GM12878 (cell line): ENCODE data around the gene TRIM68. TPM values are rescaled to one million over a fixed set of nuclear protein-coding genes. Genes with fewer than 3 reads are reported as not detected.

Experiments
- ATAC-seq: fragments of 200-7000 bp; cut with Tn5 transposase; 3 replicates; pipeline ENCODE4 v1.9.1; 2020; ENCODE audit warnings: mild to moderate bottlenecking, moderate library complexity
- BruUV-seq: library from RNA; stranded (reverse); fragments of 400-500 nt; replicated peaks from 2 replicates; lab custom pipeline; 2021; lab: Mats Ljungman, UMichigan
- CTCF ChIA-PET: fragments of 300-600 bp; sonication (Branson Sonifier 250); formaldehyde crosslinking; extraction: SDS; loops from one replicate; lab custom pipeline; 2021; ENCODE audit warnings: inconsistent platforms; lab: Yijun Ruan, JAX
- POLR2A ChIA-PET: fragments of 350-600 bp; formaldehyde crosslinking; extraction: SDS; loops from one replicate; lab custom pipeline; 2021; ENCODE audit warnings: inconsistent platforms; lab: Charles Lee
- RAD21 ChIA-PET: fragments of 300-600 bp; sonication (Branson Sonifier 250); formaldehyde crosslinking; loops from one replicate; lab custom pipeline; 2023; ENCODE audit warnings: antibody characterized with exemption; ENCODE audit not compliant: unreplicated experiment; lab: Charles Lee
- SMC1A ChIA-PET: fragments of 300-600 bp; sonication (Branson Sonifier 250); formaldehyde crosslinking; loops from one replicate; lab custom pipeline; 2023; ENCODE audit not compliant: unreplicated experiment, uncharacterized antibody; lab: Charles Lee
- DNase-seq: peaks from one replicate; pipeline ENCODE4 v3.0.0-alpha.2; 2011; ENCODE audit warnings: low read depth, low spot score
- FAIRE-seq: peaks from 3 replicates; lab custom pipeline; 2011; peaks lifted over from hg19 to GRCh38; lab: Jason Lieb, UNC
- H2AFZ ChIP-seq: 2 replicates; pipeline ENCODE4 v1.6.0; 2011; ENCODE audit warnings: low read depth, low read length, control low read depth; ENCODE audit not compliant: control insufficient read depth
- H3K27ac ChIP-seq: 2 replicates; pipeline ENCODE4 v1.5.1; 2011; ENCODE audit warnings: control low read depth; ENCODE audit not compliant: control insufficient read depth, insufficient read depth
- H3K27me3 ChIP-seq, 2 experiments: replicated peaks in 1 of 2; 2 replicates each; pipeline versions ENCODE4 v1.6.0 to v1.6.1; 2011; ENCODE audit warnings: low read length in 1 of 2; ENCODE audit not compliant: control insufficient read depth in 2 of 2, insufficient read depth in 2 of 2
- H3K36me3 ChIP-seq, 2 experiments: 2 replicates each; pipeline ENCODE4 v1.5.1; 2011; ENCODE audit warnings: low read length in 1 of 2; ENCODE audit not compliant: control insufficient read depth in 2 of 2, insufficient read depth in 2 of 2
- H3K4me1 ChIP-seq: 2 replicates; pipeline ENCODE4 v1.6.1; 2011; ENCODE audit warnings: mild to moderate bottlenecking, low read length, moderate library complexity, mixed read lengths; ENCODE audit not compliant: control insufficient read depth, insufficient read depth
- H3K4me2 ChIP-seq: 2 replicates; pipeline ENCODE4 v1.6.0; 2011; ENCODE audit warnings: control low read depth; ENCODE audit not compliant: control insufficient read depth, insufficient read depth
- H3K4me3 ChIP-seq: fragments of 200-600 bp; sonication (generic); 2 replicates; pipeline ENCODE4 v1.5.1; 2016
- H3K79me2 ChIP-seq: 2 replicates; pipeline ENCODE4 v1.6.0; 2011; ENCODE audit warnings: low read length; ENCODE audit not compliant: control insufficient read depth, insufficient read depth
- H3K9ac ChIP-seq: 2 replicates; pipeline ENCODE4 v1.8.0; 2011; ENCODE audit warnings: low read length, control low read depth, mixed read lengths; ENCODE audit not compliant: control insufficient read depth, insufficient read depth
- H3K9me3 ChIP-seq: replicated peaks from 3 replicates; pipeline ENCODE4 v1.5.1; 2011; ENCODE audit warnings: mild to moderate bottlenecking, low read length; ENCODE audit not compliant: control insufficient read depth, insufficient read depth
- H4K20me1 ChIP-seq: 2 replicates; pipeline ENCODE4 v1.6.0; 2011; ENCODE audit not compliant: control insufficient read depth, insufficient read depth
- MXI1 ChIP-seq: fragments of 150-350 bp; IDR thresholded peaks from 2 replicates; pipeline ENCODE4 v1.6.1; 2011; ENCODE audit warnings: low read depth, mild to moderate bottlenecking, inconsistent platforms, low read length, improper control_type of control experiment
- RBBP5 ChIP-seq: fragments of 200-600 bp; sonication (generic); conservative IDR thresholded peaks from 2 replicates; pipeline ENCODE4 v1.6.1; 2016
- SIN3A ChIP-seq: IDR thresholded peaks from 2 replicates; pipeline ENCODE4 v1.6.1; 2012; ENCODE audit warnings: low read depth, low read length, improper control_type of control experiment
- SUZ12 ChIP-seq: fragments of 200-600 bp; sonication (generic); IDR thresholded peaks from one replicate; pipeline ENCODE4 v1.6.1; 2018; ENCODE audit warnings: antibody characterized with exemption, mild to moderate bottlenecking; ENCODE audit not compliant: unreplicated experiment
- ZBED1 ChIP-seq: IDR thresholded peaks from 2 replicates; pipeline ENCODE4 v1.6.1; 2016; ENCODE audit warnings: borderline replicate concordance
- ZBTB11 ChIP-seq: fragments of 450-650 bp; formaldehyde crosslinking; IDR thresholded peaks from 2 replicates; pipeline ENCODE4 v1.5.0; 2022; ENCODE audit warnings: mild to moderate bottlenecking, missing genetic modification characterization
- WGBS: methylation state at CpG from one replicate; pipeline ENCODE4 v1.1.6; 2016; ENCODE audit warnings: low lambda C conversion rate; ENCODE audit not compliant: insufficient replicate concordance, insufficient coverage; ENCODE audit errors: missing lambda C conversion rate; 5-methylcytosine and 5-hydroxymethylcytosine counted together
- in situ Hi-C: fragments of 300-500 bp; cut with MboI; formaldehyde crosslinking; loops from 9 replicates; pipeline ENCODE4 v1.14.3; 2018; ENCODE audit warnings: mixed read lengths
- intact Hi-C: fragments of 100-400 bp; cut with micrococcal nuclease; formaldehyde crosslinking; loops from one replicate; pipeline ENCODE4 v1.14.2; 2022; ENCODE audit not compliant: unreplicated experiment
- polyA plus RNA-seq, 11 experiments: library from polyadenylated mRNA; depleted of rRNA in 4 of 11; unstranded in 6 of 11; stranded (reverse) in 5 of 11; fragments of >200 nt; fragmentation: Nextera tagmentation in 4 of 11; fragmentation: Illumina TruSeq in 1 of 11; extraction: Ambion mirVana in 4 of 11; extraction: Trizol in 1 of 11; gene quantifications; 1 replicate in 1 of 11; 2 replicates in 10 of 11; pipeline versions ENCODE4 v1.2.1 to v1.2.3, GENCODE V29; 2011 to 2016; ENCODE audit warnings: inconsistent platforms in 2 of 11, missing spikeins in 2 of 11, low read depth in 1 of 11
- total RNA-seq, 4 experiments: library from RNA; depleted of rRNA in 3 of 4; stranded (reverse); fragments of >200 nt in 3 of 4; fragmentation: Illumina TruSeq in 1 of 4; extraction: Trizol in 1 of 4; gene quantifications; 2 replicates each; pipeline versions ENCODE4 v1.2.1 to v1.2.3, GENCODE V29; 2013 to 2021

TRIM68 gene
- total and polyA plus RNA-seq, 10 of the 15 experiments (the other 5 are each of a cell fraction or from before 2014, with no cell fraction given), result 3.3 to 13.7 (median 8.3) TPM

- in situ Hi-C loops, result no loop called here
- WGBS, result 44% methylated on average over 1 of the region's 1 CpG
- no peak for FAIRE-seq
These were observed 27.9 kb downstream of the TRIM68 start for GRCh38 chr11:4580124-4580523.

DNA sequence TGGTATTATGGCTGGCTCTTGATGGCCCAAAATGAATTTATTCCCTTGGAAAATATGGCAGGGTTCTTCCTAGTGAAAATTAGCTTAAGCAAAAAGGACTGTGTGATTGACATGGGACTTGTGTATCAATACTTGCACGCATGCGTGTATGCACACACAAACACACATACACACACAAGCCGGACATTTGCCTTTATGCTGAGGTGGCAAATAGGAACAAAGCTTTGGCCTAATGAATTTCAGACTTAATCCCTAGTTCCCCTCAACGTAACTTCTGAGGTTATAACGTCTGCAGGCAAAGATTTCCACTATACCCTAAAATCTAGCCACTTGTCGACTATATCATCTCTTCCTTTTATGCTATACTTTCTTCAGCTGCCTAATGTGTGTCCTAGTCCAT lies 29.4 kb downstream of the TRIM68 start:
- no peak overlapping the region for H3K4me2 ChIP-seq
- ChIA-PET RAD21 (no interaction called here), POLR2A (no interaction called here), CTCF (interaction anchor here (0.6 kb wide), 1 partner anchor 71 kb away, joined by 3 read pairs; no protein-coding TSS in a partner anchor), SMC1A (interaction anchor here (1.1 kb wide), 1 partner anchor 17 kb away, joined by 3 read pairs; no protein-coding TSS in a partner anchor)
- H3K9me3 ChIP-seq, result no peaks in the 10 kb centered on the region
- intact Hi-C loops, result no loop called here
- H3K79me2 ChIP-seq, result no peaks in the 10 kb centered on the region
- DNase-seq (no peak), FAIRE-seq (no peak), ATAC-seq (no peak)
- H3K4me1 ChIP-seq, result no peaks in the 10 kb centered on the region
- H3K27ac ChIP-seq, result no peak overlapping the region
- TF ChIP-seq SUZ12, result no peak
- TF ChIP-seq ZBTB11 (CRISPR knock-in tag), result no peak
- no peak overlapping the region for H3K4me3 ChIP-seq
- 40% methylated on average over 6 of the region's 6 CpGs for whole genome bisulfite sequencing
- in situ Hi-C loops, result no loop called here
- H3K27me3 ChIP-seq, result no peaks in the 10 kb centered on the region; a peak in 1 of 4 replicates
- BruUV-seq, result no TSS peak
- H3K36me3 ChIP-seq, result no peaks in the 10 kb centered on the region
- H3K9ac ChIP-seq, result no peak overlapping the region
- H2AFZ ChIP-seq, result no peak overlapping the region
- H4K20me1 ChIP-seq, result no peaks in the 10 kb centered on the region

More at GRCh38 chr11:4580124-4580523, 27.9 kb downstream of the TRIM68 start:
- BruUV-seq, result no TSS peak
- Histone ChIP-seq H3K9ac (no peak overlapping the region), H3K79me2 (no peaks in the 10 kb centered on the region), H3K27me3 (no peaks in the 10 kb centered on the region; a peak in 1 of 4 replicates), H3K4me3 (no peak overlapping the region), H2AFZ (no peak overlapping the region), H3K36me3 (no peaks in the 10 kb centered on the region), H3K9me3 (no peaks in the 10 kb centered on the region), H3K4me1 (no peaks in the 10 kb centered on the region), H3K27ac (no peak overlapping the region), H4K20me1 (no peaks in the 10 kb centered on the region), H3K4me2 (no peak overlapping the region)
- ATAC-seq (no peak), DNase-seq (no peak)
- ChIA-PET POLR2A (no interaction called here), CTCF (no interaction called here), SMC1A (no interaction called here), RAD21 (no interaction called here)
- TF ChIP-seq RBBP5, result no peak
- no peak for TF ChIP-seq MXI1
- TF ChIP-seq ZBED1, result no peak
- TF ChIP-seq SIN3A, result no peak
- intact Hi-C loops, result no loop called here
